NCI-H1092 (cell line): ENCODE results near the gene VEZF1.

ENCODE experiments used
- DNase-seq: peaks from one replicate; lab custom pipeline; 2025; lab: John Stamatoyannopoulos, UW

VEZF1 gene

GRCh38 chr17:57949649-57950048 lies 38.4 kb downstream of the VEZF1 start:
- DNase-seq = no peak

GRCh38 chr17:57948555-57949420 lies 39.3 kb downstream of the VEZF1 start:
- no peak for DNase-seq

- no peak for DNase-seq
These were observed 39.9 kb downstream of the VEZF1 start for GRCh38 chr17:57948169-57948554.

GRCh38 chr17:57947369-57947768 lies 40.7 kb downstream of the VEZF1 start:
- no peak for DNase-seq

GRCh38 chr17:57946798-57947358 lies 41.2 kb downstream of the VEZF1 start:
- no peak for DNase-seq

GRCh38 chr17:57945996-57946797 lies 41.9 kb downstream of the VEZF1 start:
- no peak for DNase-seq

- no peak for DNase-seq
These were observed 43.1 kb downstream of the VEZF1 start for GRCh38 chr17:57944908-57945307.

GRCh38 chr17:57943645-57944044 lies 44.4 kb downstream of the VEZF1 start:
- DNase-seq = no peak

GRCh38 chr17:57943140-57943539 lies 44.9 kb downstream of the VEZF1 start:
- no peak for DNase-seq

- DNase-seq = no peak
These were observed 46.4 kb downstream of the VEZF1 start for GRCh38 chr17:57941384-57942370.

GRCh38 chr17:57940653-57941329 lies 47.3 kb downstream of the VEZF1 start:
- DNase-seq = no peak

- peak; percentile 58 for DNase-seq
These were observed 47.8 kb downstream of the VEZF1 start for GRCh38 chr17:57940231-57940630.

- peak; percentile 58 for DNase-seq
These were observed 48.3 kb downstream of the VEZF1 start for GRCh38 chr17:57939797-57940196.

GRCh38 chr17:57938061-57938502 lies 50.0 kb downstream of the VEZF1 start:
- peak; percentile 27 for DNase-seq

GRCh38 chr17:57937492-57937891 lies 50.6 kb downstream of the VEZF1 start:
- DNase-seq = no peak

GRCh38 chr17:57935833-57936807 lies 51.9 kb downstream of the VEZF1 start:
- no peak for DNase-seq

GRCh38 chr17:57931488-57932137 lies 56.4 kb downstream of the VEZF1 start:
- no peak for DNase-seq

- DNase-seq = no peak
These were observed 57.8 kb downstream of the VEZF1 start for GRCh38 chr17:57930239-57930638.

- no peak for DNase-seq
These were observed 58.7 kb downstream of the VEZF1 start for GRCh38 chr17:57929386-57929785.
